NOMO-1 treated with DMSO at 0.1 percent for 48 hours (cell line): ENCODE measurements around the gene TAAR8.
"Not testable (repeated sequence)": the region's sequence is repeated elsewhere in the genome, so short reads cannot be mapped to it uniquely, and the experiment has no call there.

Experiments
- DNase-seq: peaks from one replicate; lab custom pipeline; 2025; ENCODE audit not compliant: unreplicated experiment; lab: John Stamatoyannopoulos, UW

Gene TAAR8, protein sequence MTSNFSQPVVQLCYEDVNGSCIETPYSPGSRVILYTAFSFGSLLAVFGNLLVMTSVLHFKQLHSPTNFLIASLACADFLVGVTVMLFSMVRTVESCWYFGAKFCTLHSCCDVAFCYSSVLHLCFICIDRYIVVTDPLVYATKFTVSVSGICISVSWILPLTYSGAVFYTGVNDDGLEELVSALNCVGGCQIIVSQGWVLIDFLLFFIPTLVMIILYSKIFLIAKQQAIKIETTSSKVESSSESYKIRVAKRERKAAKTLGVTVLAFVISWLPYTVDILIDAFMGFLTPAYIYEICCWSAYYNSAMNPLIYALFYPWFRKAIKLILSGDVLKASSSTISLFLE

DNA sequence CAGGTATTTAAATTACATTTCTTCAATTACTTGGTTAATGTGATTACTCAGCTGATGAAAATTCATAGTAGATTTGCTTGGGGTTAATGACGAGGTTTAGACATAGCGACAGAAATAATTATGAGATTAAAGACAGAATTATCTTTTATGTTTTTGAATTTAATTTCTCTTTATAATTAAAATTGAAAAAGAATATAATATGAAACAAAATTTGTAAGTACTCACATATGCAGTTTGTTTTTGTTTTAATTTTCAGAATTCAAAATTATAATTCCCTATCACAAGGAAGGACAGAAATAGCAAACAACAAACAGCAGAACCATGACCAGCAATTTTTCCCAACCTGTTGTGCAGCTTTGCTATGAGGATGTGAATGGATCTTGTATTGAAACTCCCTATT lies at the start of gene TAAR8:
Gene TAAR8, plus strand, starts transcription at position 301 of the 400 bp plus-strand sequence. Its CDS starts 21 bp downstream, at position 322.
- no peak for DNase-seq

DNA sequence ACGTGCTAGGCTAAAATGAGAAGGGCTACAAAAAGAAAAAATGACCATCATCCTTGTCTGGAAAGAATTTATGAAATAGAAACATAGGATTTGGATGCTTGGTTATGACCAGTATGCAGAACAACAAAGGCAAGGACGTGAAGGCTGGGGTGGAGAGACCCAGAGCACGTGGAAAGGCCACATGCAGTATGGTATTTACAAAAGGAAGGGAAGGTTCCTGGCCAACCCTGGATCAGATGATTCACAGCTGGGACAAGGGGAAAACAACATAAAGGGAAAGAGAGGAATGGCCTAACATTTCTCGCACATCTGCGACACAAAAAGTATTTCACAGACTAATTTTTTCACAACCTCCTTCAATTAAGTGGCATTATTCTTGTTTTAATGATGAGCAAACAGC lies 47.7 kb upstream of the TAAR8 start:
- DNase-seq, result no peak

DNA sequence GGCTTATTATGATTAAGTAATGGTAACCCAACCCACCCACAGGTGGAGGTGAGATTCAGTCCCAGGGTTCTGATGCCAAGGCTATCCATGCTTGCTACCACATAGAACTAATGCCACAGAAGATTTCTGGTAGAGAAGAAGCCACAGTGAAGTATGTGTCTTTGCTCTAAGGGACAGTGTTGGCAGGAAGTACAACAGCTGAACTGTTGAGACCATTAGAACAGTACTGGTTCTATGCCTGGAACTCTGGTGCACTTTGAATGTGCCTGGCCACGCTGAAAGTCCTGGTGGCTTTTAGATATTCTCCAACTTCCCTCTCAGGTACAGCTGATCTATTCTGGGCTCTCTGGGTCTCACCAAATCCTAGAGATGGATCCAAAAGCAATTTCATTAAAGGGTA lies 47.3 kb upstream of the TAAR8 start:
- no peak for DNase-seq

DNA sequence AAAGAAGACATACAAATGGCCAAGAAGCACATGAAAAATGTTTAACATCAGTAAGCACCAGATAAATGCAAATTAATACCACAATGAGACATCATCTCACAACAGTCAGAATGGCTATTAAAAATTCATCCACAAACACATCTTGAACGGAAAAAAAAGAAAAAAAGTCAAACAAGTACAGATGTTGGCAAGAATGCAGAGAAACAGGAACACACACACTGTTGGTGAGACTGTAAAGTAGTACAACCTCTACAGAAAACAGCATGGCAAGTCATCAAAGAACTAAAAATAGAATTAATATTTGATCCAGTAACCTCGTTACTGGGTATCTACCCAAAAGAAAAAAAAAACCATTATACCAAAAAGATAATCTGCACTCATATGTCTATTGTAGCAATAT lies 46.0 kb upstream of the TAAR8 start:
- no peak for DNase-seq

DNA sequence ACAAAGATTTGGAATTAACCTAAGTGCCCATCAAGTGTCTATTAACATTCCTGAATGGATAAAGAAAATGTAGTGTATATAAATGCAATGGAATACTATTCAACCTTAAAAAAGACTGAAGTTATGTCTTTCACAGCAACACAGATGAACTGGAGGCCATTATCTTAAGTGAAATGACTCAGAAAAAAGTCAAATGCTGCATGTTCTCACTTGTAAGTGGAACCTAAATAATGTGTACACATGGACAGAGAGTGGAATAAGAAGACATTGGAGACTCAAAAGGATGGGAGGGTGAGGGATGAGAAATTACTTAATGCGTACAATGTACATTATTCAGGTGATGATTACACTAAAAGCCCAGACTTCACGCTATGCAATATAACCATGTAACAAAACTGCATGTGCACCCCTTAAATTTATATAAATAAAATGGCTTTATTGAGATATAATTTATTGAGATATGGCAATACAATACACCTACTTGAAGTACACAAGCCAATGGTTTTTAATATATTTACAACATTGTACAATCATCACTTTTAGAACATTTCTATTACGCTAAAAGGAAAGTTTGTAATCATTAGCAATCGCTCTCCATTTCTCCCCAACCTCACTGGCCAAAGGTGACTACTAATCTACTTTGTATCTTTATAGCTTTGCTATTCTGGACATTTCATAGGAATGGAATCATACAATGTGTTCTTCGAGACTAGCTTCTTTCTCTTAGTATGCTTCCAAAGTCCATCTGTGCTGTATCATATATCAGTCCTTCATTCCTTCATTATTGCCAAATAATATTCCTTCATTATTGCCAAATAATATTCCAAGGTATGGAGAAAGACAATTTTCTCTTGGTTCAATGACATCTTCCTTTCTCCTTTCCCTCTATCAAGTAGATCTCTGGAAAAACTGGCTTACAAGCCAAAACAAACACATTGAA lies 45.3 kb upstream of the TAAR8 start:
- no peak for DNase-seq

DNA sequence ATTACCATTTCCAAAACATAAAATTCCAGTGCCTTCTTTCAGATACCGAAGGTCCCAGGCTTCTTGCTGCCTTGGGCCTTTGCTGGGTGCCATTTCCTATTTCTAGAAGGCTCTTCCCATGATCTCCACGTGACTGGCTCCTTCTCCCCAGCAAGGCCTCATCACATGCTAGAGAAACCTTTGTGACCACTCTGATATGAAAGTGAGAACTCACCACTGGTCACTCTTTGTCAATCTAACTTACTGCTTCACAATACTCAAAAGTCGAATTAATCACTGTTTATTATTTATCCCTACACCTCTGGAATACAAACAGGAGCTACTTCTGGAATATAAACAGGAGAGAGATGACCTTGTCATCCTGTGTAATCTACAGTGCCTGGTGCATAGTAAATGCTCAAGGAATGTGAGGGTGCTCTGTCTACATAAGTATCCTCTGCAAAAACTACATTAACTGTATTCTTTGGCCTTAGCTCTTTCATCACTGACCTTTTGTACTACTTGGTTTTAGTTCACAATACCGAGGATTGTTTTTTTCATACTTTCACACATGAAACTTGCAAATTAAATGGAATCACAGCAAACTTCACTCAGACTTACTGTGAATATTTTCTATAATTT lies 41.2 kb upstream of the TAAR8 start:
- no peak for DNase-seq

DNA sequence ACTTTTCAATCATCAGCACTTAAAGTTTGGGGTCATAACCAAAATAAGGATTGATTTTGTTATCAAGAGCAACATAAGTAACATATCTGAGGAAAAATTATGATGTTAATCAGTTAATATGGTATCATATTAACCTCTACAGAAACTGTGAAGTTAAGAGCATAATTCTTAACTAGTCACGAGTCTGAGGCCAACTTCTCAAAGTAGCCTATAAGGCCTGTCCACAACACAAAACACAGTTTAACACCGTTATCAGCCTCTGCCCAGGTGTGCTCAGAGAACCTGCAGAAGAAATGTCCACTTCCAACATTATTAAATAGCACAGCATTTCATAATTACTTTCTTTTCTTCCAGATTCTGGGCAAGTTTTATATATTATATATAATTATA lies 40.6 kb upstream of the TAAR8 start:
- DNase-seq, result no peak

DNA sequence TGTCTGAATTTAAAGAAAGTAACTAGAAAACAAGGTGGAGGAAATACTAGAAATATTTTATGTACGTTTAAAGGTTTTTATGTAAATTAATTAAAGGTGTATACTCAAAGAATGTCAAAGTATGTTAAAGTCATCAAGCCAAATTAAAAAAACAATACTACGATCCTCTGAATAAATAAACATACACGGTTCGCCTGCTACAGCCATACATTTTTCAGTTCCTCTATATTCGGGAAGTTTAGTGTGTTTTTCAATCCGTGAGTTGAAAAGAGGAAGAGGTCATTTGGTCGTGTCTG lies 40.2 kb upstream of the TAAR8 start:
- peak; percentile 91 for DNase-seq

DNA sequence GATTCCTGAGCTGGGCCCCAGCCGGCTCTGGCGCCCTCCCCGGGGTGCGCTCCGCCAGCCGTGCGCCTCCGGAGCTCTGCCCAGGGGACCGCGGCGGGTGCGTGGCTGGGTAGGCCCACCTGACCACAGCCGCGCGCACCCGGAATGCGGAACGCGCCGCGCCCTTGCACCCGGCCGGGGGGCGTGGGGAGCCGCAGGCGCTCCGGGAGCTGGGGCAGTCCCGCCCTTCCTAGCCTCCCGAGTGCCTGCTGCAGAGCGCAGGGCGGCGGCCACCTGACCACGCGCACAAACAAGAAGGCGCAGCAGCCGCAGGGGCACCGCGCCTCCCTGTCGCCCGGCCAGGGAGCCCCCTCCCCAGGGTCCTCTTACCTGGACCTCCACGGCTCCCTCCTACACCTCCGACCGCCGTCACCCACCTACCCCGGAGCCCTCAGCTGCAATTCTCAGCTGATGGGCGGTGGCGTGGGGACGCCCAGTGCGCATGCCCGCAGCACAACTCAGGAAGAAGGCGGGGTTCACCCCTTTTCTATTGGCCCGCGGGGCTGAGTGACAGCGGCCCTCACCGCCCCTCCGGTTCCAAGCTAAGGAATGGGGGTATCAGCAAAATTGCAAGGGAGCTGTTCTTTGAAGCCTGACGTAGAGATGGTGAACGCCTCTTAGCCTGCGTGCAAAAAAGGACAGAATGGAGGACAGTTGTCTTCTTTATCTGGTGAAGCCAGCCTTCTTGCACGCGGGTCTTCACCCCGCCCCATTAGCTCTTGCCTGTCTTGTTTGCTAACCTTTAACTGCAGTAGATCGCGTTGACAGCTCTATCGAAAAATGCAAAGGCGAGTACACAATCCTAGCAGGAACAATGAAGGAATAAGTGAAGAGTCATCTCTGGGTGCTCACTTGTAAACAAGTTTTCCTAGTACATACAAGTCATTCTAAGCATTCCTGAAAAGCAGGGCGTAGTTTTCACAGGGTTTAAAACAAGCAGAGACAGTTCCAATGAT lies 39.5 kb upstream of the TAAR8 start, which contains the start of gene STX7:
Gene STX7, minus strand, starts transcription at position 479 of the 995 bp plus-strand sequence. CDS start 9,586 bp downstream, outside the sequence.
- peak; percentile 83 for DNase-seq

DNA sequence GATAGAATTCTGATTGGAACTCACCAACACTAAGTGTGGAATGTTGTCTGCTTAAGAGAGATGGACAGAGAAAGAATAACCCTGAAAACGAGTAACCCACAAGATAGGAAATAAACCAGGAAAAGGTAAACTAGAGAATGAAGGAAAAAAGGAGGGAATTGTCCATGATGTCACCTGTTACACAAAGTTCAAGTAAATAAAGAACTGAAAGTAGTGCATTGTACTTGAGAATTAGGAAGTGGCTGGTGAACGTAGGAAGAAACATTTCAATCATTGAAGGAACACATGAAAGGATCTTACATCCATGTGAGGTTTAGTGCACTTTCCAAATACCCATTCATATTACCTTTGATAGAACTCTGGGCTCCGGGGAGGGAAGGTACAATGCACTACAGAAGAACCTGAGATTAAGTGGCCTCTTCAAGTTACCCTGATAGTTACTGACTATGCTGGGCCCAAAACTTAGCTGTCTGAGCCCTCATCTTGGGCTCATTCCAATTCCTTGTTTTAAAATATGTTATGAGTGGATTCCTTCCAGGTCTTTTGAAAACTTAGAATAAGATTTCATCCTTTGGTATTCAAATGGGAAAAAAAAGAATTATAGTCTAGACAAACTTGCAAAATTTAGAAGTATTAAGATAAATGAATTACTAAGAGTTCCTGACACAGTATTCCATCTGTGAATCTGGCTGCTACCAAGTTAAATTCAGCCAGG lies 38.5 kb upstream of the TAAR8 start:
- peak; percentile 75 for DNase-seq

DNA sequence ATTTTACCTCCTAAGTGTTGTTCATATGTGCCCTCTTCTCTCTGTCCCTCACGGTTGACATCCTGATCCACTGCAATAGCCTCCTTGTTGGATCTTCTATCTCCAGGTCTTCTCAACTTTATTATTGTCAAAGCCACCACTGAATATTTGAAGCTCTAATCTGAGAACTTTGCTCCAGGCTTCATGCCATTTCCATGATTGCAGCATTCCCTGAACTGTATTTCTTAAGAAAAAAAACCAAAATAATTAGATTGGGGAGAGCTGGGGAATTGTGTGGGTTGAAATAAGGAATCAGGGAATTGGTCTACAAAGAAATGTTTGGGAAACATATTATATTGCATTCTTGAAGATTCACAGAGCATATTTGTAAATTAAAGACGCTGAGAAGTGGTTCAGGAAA lies 37.1 kb upstream of the TAAR8 start:
- no peak for DNase-seq

DNA sequence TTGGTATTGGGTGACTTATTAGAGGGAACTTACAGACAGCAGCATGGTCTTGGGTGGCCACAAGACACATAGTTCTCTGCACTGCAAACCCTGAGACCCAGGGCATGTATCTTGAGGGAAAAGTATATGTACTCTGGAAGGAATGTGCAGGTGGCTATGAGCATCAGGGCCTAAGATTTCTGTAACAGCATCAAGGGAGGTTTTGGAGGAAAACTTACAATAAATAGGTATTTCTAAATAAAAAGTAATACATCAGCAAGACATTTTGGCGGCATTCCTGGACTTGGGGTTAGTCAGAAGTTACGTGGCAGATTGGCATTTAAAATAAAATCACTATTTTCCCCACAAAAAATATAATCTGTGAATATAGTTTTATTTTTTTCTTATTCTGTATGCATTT lies 31.5 kb upstream of the TAAR8 start:
- DNase-seq, result no peak

DNA sequence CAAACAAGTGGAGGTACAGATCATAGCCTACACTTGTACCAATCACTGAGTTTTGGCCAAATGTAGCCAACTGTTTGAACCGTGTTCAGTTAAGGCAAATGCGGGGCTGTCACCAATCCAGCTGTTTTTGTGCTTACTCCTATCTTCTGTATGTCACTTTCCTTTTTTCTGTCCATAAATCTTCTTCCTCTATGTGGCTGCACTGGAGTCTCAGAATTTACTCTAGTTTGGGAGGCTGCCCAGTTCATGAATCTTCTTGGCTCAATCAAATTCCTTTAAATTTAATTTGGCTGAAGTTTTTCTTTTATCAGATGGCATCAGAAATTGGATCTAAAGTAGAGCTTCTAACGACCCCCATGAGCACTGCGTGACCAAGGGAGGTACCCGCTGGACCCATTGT lies 27.8 kb upstream of the TAAR8 start:
- no peak for DNase-seq

DNA sequence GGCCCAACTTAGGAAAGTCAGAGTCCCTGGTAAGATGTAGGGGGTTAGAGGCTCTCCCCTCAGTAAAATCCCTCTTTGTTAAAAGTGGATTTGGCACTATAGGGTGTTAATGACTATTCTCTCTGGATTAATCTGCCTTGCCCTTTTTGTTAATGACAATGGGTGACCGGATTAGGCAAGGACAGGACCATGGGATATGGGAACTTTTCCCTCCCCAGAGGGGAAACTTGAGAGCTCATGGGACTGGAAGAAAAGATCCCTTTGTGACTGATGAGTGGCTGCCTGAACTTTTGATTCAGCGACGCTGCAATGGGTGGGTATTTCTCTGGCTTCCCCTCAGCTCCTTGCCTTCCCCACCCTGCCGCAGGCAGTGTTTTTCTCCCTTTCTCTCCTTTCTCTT lies 26.6 kb upstream of the TAAR8 start:
- DNase-seq, result no peak

DNA sequence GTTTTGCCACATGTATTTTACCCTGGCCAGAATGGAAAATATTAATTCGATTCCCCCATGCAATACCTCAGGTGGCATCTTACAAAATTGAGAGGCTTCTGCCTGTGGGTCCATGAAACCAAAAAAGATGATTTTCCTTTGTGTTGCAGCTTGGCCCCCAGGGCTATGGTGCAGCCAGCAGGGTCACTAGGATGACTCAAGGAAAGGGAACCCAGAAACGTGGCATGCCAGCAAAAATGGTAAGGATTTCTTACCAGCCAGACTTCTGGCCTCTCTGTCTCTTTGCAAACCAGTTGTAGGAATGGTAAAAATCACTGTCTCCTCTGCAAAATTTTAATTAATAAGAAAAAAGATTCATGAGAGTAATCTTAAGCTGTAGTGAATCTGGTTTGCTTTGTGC lies 26.0 kb upstream of the TAAR8 start:
- no peak for DNase-seq

DNA sequence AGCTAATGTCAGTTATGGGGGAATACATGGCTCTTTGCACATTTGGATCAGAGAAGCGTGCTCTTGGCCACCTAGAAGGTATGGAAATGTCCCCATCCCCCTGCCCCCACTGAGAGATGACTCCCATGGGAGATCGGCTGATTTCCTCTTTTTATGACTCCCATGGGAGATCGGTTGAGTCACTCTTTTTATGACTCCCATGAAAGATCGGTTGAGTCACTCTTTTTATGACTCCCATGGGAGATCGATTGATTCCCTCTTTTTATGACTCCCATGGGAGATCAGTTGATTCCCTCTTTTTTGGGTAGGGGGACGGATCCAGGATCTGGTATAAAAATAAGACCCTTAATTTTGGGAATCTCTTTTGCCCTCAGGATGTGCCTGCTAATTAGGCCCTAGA lies 24.7 kb upstream of the TAAR8 start:
- DNase-seq, result no peak

DNA sequence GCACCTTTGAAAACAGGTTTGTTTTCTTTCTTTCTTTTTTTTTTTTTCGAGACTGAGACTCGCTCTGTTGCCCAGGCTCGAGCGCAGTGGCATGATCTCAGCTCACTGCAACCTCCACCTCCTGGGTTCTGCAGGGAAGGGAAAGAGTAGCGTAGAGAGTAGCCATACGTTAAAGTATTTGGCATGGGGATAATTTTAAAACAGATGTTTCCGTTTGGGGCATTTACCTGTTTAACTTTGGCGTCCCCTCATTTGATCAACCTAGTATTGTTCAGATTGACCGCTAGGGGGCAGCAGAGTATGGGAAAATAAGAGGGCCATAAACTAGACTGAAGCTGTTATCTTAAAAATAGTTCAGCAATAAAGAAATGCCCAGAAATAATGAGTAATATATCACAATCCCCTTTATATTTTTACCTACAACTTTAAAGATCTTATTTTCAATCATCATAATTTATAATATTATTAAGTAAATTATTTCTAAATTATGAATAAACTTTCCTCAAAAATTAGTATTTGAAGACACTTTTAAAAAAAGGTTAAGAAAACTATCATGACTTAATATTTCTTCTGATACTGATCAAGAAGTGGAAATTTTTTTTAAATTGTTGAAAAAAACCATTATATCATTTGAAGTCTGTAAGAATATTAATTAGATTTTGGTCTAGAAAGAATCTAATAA lies 22.0 kb upstream of the TAAR8 start:
- DNase-seq, result peak; percentile 51

DNA sequence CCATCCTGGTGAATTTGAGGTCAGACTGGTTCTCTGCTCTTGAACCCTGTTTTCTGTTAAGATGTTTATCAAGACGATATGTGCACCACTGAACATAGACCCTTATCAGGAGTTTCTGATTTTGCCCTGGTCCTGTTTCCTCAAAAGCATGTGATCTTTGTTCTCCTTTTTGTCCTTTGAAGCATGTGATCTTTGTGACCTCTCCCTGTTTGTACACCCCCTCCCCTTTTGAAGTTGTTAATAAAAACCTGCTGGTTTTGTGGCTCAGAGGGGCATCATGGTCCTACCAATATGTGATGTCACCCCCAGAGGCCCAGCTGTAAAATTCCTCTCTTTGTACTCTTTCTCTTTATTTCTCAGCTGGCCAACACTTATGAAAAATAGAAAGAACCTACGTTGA lies 17.9 kb upstream of the TAAR8 start:
- not testable (repeated sequence) for DNase-seq

DNA sequence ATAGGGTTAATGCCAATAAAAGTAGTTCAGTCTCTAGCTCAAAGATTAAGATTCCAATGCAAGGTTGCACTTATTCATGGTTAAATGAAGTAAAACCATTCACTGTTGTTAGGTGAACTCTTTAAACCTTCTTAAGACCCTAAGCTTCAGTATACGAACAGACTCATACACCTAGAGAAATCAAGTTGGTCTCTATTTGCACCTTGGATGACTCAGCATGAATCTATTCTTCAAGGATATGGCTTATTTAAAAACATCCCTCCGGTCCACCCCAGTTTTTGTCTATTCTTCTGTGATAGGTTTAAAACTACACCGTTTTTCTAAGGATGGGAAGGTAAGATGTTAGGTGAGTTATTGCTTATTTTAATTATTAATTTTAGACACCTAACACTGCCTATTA lies 15.3 kb upstream of the TAAR8 start:
- DNase-seq, result no peak
